ENCODE data around the gene NPR2.

Gene NPR2

GRCh38 chr9:35801328-35802128, 10.1 kb downstream of the NPR2 start:
- DNase-seq = no peak

DNA sequence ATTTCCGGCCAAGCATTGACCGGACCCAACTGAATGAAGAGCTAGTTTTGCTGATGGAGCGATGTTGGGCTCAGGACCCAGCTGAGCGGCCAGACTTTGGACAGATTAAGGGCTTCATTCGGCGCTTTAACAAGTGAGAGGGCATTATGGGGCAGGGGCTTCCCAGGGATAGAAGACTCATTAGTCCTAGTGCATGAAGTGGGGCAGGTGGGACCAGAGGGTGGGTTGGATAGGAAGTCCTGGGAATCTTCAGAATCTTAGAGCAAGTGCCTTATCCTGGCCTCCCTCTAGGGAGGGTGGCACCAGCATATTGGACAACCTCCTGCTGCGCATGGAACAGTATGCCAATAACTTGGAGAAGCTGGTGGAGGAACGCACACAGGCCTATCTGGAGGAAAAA, 14.7 kb downstream of the NPR2 start:
- no peak for DNase-seq

DNA sequence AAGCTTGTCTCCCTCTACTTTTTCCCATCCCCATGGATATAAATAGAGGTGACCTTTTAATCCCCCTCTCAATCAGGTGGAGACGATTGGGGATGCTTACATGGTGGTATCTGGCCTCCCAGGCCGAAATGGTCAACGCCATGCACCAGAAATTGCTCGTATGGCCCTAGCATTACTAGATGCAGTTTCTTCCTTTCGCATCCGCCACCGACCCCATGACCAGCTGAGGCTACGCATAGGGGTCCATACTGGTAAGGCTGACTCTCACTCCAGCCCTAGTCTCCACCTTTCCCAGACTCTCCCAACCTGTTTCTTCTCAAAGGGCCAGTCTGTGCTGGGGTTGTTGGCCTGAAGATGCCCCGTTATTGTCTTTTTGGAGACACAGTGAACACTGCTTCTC, 17.0 kb downstream of the NPR2 start:
- DNase-seq = no peak

- no peak for DNase-seq
These were observed 18.7 kb downstream of the NPR2 start for GRCh38 chr9:35810122-35810521.

- no peak for DNase-seq
These were observed 20.1 kb downstream of the NPR2 start for GRCh38 chr9:35811381-35812024.

GRCh38 chr9:35812025-35812602, 20.7 kb downstream of the NPR2 start, which contains the start of gene SPAG8:
SPAG8 (minus strand) TSS chr9:35812262; CDS start chr9:35812147, 115 bp downstream.
- peak; percentile 98 for DNase-seq

GRCh38 chr9:35813434-35814105, 22.2 kb downstream of the NPR2 start:
- DNase-seq = no peak

DNA sequence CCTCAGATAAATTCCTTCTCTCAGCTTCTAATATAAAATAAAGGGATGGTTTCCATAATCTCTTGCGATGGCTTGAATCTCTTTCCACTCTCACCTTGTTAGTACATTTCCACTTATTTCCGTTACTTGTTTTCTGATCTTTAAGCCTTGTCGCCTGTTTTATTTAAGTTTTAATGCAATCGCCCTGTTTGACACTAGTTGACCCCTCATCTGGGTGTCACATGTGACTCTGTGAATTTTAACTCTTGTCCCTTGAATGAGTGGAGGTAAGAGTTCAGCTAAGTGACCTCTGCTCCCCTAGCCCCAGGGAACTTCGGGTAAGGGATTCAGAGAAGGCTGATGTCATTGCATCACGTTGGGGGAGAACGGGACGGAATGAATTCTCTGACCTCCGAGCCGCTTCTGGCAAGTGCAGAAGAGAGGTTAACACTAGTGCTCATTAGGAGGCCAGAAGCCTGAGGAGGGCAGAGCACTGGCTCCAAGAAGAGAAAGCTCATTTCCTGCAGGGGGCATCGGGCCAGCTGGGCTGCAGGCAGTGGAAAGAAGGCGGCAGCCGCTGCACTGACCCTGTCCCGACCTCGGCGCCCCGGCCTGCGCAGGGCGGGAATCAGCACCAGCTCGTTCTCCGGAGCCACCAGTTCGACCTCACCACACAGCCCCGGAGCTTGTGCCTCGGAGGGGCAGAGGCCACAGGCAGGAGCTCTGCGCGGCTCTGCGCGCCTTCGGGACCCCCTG, 22.9 kb downstream of the NPR2 start:
- DNase-seq = peak; percentile 27 to 28

- peak; percentile 97 to 98 for DNase-seq
These were observed 23.6 kb downstream of the NPR2 start, which contains the start of gene HINT2 for GRCh38 chr9:35814841-35815543. HINT2 (minus strand) TSS chr9:35815042; CDS start chr9:35814979, 63 bp downstream.

GRCh38 chr9:35816708-35817107, 25.3 kb downstream of the NPR2 start:
- no peak for DNase-seq

DNA sequence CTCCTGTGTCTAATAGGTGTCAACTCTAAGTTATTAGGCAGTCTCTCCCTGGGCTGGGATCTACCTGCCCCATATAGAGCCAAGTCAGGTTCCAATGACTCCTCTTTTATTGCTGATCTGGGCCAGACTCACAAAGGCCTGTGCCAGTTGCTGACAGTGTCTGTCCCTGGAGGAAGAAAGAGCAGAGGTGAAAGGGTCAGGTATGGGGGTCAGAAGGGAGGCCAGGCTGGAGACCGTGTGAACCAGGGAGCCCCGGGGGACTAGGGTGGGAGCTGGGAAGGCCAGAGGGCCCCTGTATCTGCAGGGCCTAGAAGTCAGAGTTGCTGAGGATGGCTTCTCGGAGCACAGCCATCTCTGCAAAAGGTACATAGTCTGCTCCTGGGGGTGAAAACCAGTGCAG, 26.9 kb downstream of the NPR2 start:
- no peak for DNase-seq

GRCh38 chr9:35820076-35820475, 28.7 kb downstream of the NPR2 start:
- DNase-seq = no peak

DNA sequence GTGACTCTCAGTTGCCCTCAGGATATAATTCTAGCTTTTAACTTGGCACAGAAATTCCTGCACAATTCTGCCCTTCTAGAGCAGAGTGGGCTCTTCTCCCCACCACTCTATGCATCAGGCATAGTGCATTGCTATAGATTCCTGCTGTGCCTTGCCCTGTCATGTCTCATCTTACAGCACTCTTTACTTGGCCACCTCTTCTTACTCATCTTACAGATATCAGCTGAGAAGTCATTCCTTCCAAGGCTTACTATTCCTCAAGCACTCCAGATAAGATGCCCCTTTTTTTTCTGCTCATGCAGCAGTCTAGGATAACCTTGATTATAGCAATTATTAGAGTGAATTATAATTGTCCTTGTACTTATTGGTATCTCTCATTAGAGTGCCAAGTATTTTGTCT, 31.5 kb downstream of the NPR2 start:
- no peak for DNase-seq

- peak; percentile 41 to 64 for DNase-seq
These were observed 34.8 kb downstream of the NPR2 start for GRCh38 chr9:35826071-35826701.

DNA sequence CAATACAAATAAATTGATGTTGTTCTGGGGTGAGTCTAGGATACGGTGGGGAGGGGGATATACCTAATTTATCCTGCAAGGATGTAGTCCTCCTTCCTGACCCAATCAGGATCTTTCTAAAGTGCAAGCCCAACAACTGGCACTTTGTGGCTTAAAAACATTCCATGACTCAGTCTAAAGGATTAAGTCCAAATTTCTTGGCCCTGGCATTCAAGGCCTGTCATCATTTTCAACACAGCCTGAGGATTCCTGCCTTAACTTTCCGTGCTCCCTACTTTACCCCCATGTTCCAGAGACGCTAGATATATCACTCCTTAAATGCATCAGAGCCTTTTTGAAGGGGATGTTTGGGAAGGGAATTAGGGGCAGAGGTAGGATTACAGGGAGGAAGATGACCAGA, 36.1 kb downstream of the NPR2 start:
- no peak for DNase-seq

GRCh38 chr9:35828716-35829083, 37.3 kb downstream of the NPR2 start, which contains the start of gene FAM221B:
FAM221B (minus strand) TSS chr9:35828732; CDS start chr9:35826161, 2,571 bp downstream.
- DNase-seq = no peak

GRCh38 chr9:35829084-35829763, 37.8 kb downstream of the NPR2 start, which contains the start of gene TMEM8B:
TMEM8B (plus strand) TSS chr9:35829228; CDS start chr9:35829448, 220 bp downstream.
- peak; percentile 93 for DNase-seq

DNA sequence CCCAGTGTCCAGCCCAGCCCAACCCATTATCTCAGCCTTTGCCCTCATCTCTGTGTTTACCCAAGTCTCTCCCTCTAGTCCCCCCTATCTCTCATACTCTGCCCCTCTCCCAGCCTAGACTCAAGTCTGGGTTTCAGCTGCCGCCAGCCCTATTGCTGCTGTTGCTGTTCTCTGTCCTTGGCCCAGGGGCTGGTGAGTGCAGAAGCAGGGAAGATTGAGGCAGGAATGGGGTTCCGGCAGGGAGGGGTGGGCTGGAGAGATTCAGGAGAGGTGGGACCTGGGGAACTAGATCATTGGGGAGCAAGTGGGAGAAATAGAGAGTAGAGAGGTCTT, 38.3 kb downstream of the NPR2 start:
- no peak for DNase-seq

DNA sequence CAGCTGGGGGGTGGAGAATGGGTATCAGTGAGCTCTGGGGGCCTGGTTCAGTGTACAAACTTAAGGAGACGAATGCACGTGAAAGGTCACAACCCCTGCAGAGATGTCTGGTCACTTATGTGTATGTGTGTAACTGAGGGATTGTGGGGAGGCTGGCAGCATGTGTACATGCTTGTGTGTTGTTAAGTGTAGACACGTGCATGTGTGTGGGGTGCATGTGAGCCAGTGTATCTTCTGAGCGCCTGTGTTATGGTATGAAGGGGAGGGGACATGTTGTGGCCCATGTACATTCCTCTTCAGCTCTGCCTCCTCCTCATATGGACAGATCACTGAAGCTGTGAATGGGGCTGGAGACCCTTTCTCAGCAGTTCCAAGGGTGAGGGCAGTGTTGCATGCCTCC, 39.6 kb downstream of the NPR2 start:
- no peak for DNase-seq

GRCh38 chr9:35832814-35833213, 41.4 kb downstream of the NPR2 start:
- no peak for DNase-seq

Measured in CD4-positive, alpha-beta T cell treated with Interleukin-1 beta for 1 hour (primary cell).